Upper lobe of left lung (tissue), 6 donors: ENCODE measurements around the gene DLG4. TPM values are rescaled to one million over a fixed set of nuclear protein-coding genes. Genes with fewer than 3 reads are reported as not detected.

Source experiments
- ATAC-seq, 2 donors: fragments of 200-7000 bp; cut with Tn5 transposase; one replicate each; pipeline ENCODE4 v1.9.1; 2022; ENCODE audit warnings: mild to moderate bottlenecking in 2 of 2, moderate library complexity in 2 of 2; ENCODE audit not compliant: low FRiP score in 2 of 2
- DNase-seq, 2 donors: peaks; one replicate each; pipeline ENCODE4 v3.0.0-alpha.2; 2019 to 2020
- H3K27ac ChIP-seq, 4 donors: fragments of 200-600 bp; sonication (generic); one replicate each; pipeline ENCODE4 v1.5.1; 2016 to 2019
- H3K27me3 ChIP-seq, 4 donors: fragments of 200-600 bp; sonication (generic); one replicate each; pipeline ENCODE4 v1.5.1; 2017 to 2019
- H3K36me3 ChIP-seq, 4 donors: fragments of 200-600 bp; sonication (generic); one replicate each; pipeline ENCODE4 v1.5.1; 2016 to 2019
- H3K4me1 ChIP-seq, 4 donors: fragments of 200-600 bp; sonication (generic); one replicate each; pipeline ENCODE4 v1.5.1; 2018 to 2019
- H3K4me3 ChIP-seq, 4 donors: fragments of 200-600 bp; sonication (generic); one replicate each; pipeline ENCODE4 v1.5.1; 2017 to 2019; ENCODE audit warnings: mild to moderate bottlenecking in 2 of 4, moderate library complexity in 1 of 4
- H3K9me3 ChIP-seq, 4 donors: fragments of 200-600 bp; sonication (generic); one replicate each; pipeline ENCODE4 v1.5.1; 2018 to 2019
- EP300 ChIP-seq, 4 donors: sonication (generic); formaldehyde crosslinking; IDR thresholded peaks; one replicate each; pipeline ENCODE4 v1.5.1; 2017; ENCODE audit warnings: antibody characterized with exemption in 4 of 4, control low read depth in 2 of 4
- POLR2A ChIP-seq, 4 donors: fragments of 450-650 bp; IDR thresholded peaks; one replicate each; pipeline ENCODE4 v1.5.1; 2016 to 2017; ENCODE audit warnings: antibody characterized with exemption in 4 of 4, mild to moderate bottlenecking in 2 of 4
- POLR2AphosphoS5 ChIP-seq, 2 donors: sonication (generic); formaldehyde crosslinking; IDR thresholded peaks; one replicate each; pipeline ENCODE4 v1.5.1; 2017; ENCODE audit warnings: antibody characterized with exemption in 2 of 2
- WGBS, 2 donors: methylation state at CpG; one replicate each; pipeline ENCODE4 v1.1.5; 2017 to 2018; 5-methylcytosine and 5-hydroxymethylcytosine counted together
- total RNA-seq, 6 donors: library from RNA; depleted of rRNA in 4 of 6; stranded (reverse); fragments of >200 nt in 4 of 6; gene quantifications; one replicate each; pipeline versions ENCODE4 v1.1.0 to v1.2.1, GENCODE V29; 2016 to 2021
- TF ChIP-seq, protein P1 (sequence below), 6 experiments: fragments of 450-650 bp in 4 of 6; fragments of 200-600 bp in 2 of 6; sonication (generic) in 2 of 6; IDR thresholded peaks; one replicate each; pipeline ENCODE4 v1.5.1; 2016 to 2019; ENCODE audit warnings: antibody characterized with exemption in 6 of 6
- donor health status: DM: no; HTN: no; CAD: no; lungs with moderate emphysema.
- donor health status: DM: no; HTN: yes; CAD: no; lungs with severe emphysema.

Gene DLG4
- total RNA-seq, 6 donors from 2014 or later, result 10.5 to 32.5 (median 19.4) TPM

DNA sequence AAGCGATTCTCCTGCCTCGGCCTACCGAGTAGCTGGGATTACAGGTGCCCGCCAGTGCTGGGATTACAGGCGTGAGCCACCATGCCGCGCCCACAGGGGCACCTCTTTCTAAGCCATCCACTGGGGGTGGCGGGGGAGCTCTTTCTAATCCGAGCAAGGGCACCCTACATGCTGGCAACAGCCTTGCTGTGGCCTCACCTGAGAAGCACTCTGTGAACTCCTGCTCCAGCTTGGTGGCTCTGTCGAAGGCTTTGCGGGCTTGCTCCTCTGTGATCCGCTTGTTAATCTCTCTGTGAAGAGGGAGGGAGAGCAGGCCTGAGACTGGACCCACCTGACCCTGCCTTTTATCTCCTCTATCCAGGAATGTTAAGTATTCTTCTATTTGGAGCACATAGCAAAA is 28.6 kb downstream of the DLG4 start:
- 88 to 96% methylated on average over 4 to 12 of the region's 12 CpGs for WGBS, 2 donors
- ATAC-seq (no peak), DNase-seq (no peak)
- Histone ChIP-seq H3K27me3 (no peaks in the 10 kb centered on the region), H3K9me3 (no peaks in the 10 kb centered on the region), H3K36me3 (peaks cover 0 to 54% (median 30%) of the 10 kb centered on the region in 4 donors), H3K4me3 (no peak overlapping the region), H3K4me1 (peaks cover 0 to 3% (median 0%) of the 10 kb centered on the region in 4 donors), H3K27ac (no peak overlapping the region)
- TF ChIP-seq POLR2A (IDR thresholded peaks at IDR 0.05), result no peak
- TF ChIP-seq POLR2AphosphoS5 (IDR thresholded peaks at IDR 0.05), result no peak
- TF ChIP-seq, protein P1, sequence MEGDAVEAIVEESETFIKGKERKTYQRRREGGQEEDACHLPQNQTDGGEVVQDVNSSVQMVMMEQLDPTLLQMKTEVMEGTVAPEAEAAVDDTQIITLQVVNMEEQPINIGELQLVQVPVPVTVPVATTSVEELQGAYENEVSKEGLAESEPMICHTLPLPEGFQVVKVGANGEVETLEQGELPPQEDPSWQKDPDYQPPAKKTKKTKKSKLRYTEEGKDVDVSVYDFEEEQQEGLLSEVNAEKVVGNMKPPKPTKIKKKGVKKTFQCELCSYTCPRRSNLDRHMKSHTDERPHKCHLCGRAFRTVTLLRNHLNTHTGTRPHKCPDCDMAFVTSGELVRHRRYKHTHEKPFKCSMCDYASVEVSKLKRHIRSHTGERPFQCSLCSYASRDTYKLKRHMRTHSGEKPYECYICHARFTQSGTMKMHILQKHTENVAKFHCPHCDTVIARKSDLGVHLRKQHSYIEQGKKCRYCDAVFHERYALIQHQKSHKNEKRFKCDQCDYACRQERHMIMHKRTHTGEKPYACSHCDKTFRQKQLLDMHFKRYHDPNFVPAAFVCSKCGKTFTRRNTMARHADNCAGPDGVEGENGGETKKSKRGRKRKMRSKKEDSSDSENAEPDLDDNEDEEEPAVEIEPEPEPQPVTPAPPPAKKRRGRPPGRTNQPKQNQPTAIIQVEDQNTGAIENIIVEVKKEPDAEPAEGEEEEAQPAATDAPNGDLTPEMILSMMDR (IDR thresholded peaks at IDR 0.05), result no peak
- no peak for TF ChIP-seq EP300 (IDR thresholded peaks at IDR 0.05)

DNA sequence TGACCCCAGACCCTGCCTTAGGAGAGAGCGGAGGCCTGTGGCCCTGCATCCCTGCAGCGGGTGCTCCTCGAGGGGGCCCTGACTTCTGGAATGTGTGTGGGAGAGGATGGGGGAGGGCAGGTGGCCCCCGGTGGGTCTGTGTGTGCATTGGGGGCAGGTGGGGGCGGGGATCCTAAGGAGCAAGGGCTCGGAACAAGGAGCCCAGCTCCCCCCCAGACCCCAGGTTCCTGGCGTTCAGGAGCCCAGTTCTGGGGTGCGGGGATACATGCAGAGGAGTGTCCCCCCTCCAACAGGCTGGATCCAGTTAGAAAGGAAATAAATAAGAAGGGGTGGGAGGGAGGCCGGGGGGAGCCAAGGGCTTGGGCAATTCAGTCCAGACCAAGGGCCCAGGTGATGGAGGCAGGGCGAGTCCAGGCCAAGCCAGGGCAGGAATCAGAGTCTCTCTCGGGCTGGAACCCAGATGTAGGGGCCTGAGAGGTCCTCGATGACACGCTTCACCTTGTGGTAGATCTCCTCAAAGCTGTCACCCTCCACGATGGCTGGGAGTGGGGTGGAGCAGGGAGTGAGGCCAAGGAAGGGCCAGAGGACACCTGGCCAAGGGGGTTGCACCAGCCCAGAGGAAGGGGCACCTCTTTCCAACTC is 29.2 kb downstream of the DLG4 start:
- 85 to 89% methylated on average over 13 of the region's 14 CpGs for WGBS, 2 donors
- no peak overlapping the region for H3K4me3 ChIP-seq
- peaks cover 0 to 47% (median 23%) of the 10 kb centered on the region in 4 donors for H3K36me3 ChIP-seq
- H3K27me3 ChIP-seq, result no peaks in the 10 kb centered on the region
- DNase-seq (no peak), ATAC-seq (peak in 1 of 2 donors; percentile 3)
- no peaks in the 10 kb centered on the region for H3K9me3 ChIP-seq
- H3K27ac ChIP-seq, result no peak overlapping the region
- TF ChIP-seq POLR2A (IDR thresholded peaks at IDR 0.05) (no peak), POLR2AphosphoS5 (IDR thresholded peaks at IDR 0.05) (no peak), EP300 (IDR thresholded peaks at IDR 0.05) (no peak)
- TF ChIP-seq, protein P1 (IDR thresholded peaks at IDR 0.05), result no peak
- peaks cover 0 to 3% (median 0%) of the 10 kb centered on the region in 4 donors for H3K4me1 ChIP-seq

DNA sequence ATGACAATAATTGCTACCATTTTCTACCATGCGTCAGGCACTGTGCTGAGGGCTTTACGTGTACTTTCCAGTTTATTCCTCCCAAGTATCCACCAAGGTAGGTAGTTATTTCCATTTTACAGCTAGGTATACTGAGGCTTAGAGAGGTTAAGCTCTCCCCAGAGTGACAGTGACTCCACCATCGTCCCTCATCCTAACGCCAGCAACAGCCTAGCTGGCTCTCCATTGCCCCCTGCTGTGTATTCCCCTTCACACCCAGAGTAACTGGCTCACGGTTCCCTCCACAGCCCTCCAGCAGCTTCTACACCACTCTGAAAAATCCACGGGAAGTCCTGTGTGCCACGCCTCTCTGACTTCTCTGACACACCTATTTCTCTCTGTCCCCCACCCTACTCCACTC is 33.4 kb downstream of the DLG4 start:
- no peak for ATAC-seq

DNA sequence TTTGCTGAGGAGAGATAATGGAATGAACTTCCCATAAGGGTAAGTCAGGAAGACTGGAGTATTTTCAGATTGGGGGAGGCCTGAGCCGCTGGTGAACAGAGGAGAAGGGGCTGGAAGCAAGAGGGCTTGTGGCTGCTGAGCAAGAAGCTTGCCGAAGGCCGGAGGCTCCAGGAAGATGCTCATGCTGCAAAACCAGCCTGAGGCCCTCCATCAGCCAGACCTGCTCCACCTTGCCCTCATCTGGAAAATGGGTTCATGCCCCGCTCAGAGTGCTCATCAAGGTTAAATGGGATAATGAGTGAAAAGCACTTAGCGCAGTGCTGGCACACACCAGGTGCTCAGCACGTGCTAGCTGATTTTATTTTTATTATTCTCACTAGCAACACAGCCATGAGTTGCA is 35.0 kb downstream of the DLG4 start:
- DNase-seq (no peak), ATAC-seq (no peak)
- Histone ChIP-seq H3K36me3 (no peaks in the 10 kb centered on the region), H3K9me3 (no peaks in the 10 kb centered on the region), H3K4me1 (peaks cover 0 to 8% (median 6%) of the 10 kb centered on the region in 4 donors), H3K4me3 (no peak overlapping the region), H3K27ac (no peak overlapping the region), H3K27me3 (no peaks in the 10 kb centered on the region)
- 91 to 92% methylated on average over 6 of the region's 6 CpGs for WGBS, 2 donors
- TF ChIP-seq POLR2A (IDR thresholded peaks at IDR 0.05) (no peak), EP300 (IDR thresholded peaks at IDR 0.05) (no peak), POLR2AphosphoS5 (IDR thresholded peaks at IDR 0.05) (no peak)
- TF ChIP-seq, protein P1 (IDR thresholded peaks at IDR 0.05), result no peak

More for the DNA sequence above, 33.4 kb downstream of the DLG4 start:
- no peak overlapping the region for H3K27ac ChIP-seq
- H3K36me3 ChIP-seq, result peaks cover 0 to 13% (median 5%) of the 10 kb centered on the region in 4 donors
- no peaks in the 10 kb centered on the region for H3K27me3 ChIP-seq
- TF ChIP-seq, protein P1 (IDR thresholded peaks at IDR 0.05), result no peak
- TF ChIP-seq EP300 (IDR thresholded peaks at IDR 0.05), result no peak
- no peak for TF ChIP-seq POLR2A (IDR thresholded peaks at IDR 0.05)
- no peak for TF ChIP-seq POLR2AphosphoS5 (IDR thresholded peaks at IDR 0.05)
- peaks cover 0 to 8% (median 6%) of the 10 kb centered on the region in 4 donors for H3K4me1 ChIP-seq
- H3K9me3 ChIP-seq, result no peaks in the 10 kb centered on the region
- H3K4me3 ChIP-seq, result no peak overlapping the region
- DNase-seq, result no peak
- 57 to 59% methylated on average over 7 of the region's 7 CpGs for WGBS, 2 donors

DNA sequence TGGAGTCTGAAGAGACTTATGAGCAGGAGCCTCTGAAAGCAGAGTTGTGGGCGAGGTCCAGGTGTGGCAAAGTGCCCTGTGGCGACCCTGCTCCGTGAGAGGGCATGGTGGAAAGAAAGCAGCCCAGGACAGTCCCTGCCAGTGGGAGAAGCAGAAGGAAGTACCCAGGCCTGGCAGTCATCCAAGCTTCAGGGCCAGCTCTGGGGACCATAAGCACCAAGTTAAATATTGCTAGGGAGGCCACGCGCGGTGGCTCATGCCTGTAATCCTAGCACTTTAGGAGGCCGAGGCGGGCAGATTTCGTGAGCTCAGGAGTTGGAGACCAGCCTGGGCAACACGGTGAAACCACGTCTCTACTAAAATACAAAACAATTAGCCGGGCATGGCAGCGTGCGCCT is 35.5 kb downstream of the DLG4 start:
- Histone ChIP-seq H3K4me1 (peaks cover 0 to 8% (median 6%) of the 10 kb centered on the region in 4 donors), H3K36me3 (no peaks in the 10 kb centered on the region), H3K9me3 (no peaks in the 10 kb centered on the region), H3K27ac (peak overlapping the region in 1 of 4 donors; percentile 31), H3K27me3 (no peaks in the 10 kb centered on the region), H3K4me3 (no peak overlapping the region)
- DNase-seq (peak in 1 of 2 donors; percentile 84), ATAC-seq (peak; percentile 44 to 52)
- 47 to 68% methylated on average over 11 to 14 of the region's 14 CpGs for WGBS, 2 donors
- TF ChIP-seq POLR2A (IDR thresholded peaks at IDR 0.05) (no peak), EP300 (IDR thresholded peaks at IDR 0.05) (no peak), POLR2AphosphoS5 (IDR thresholded peaks at IDR 0.05) (no peak)
- TF ChIP-seq, protein P1 (IDR thresholded peaks at IDR 0.05), result no peak
